A549 (cell line): ENCODE data around the gene CHMP2B. TPM values are rescaled to one million over a fixed set of nuclear protein-coding genes. Genes with fewer than 3 reads are reported as not detected.
"Not testable (repeated sequence)": the region's sequence is repeated elsewhere in the genome, so short reads cannot be mapped to it uniquely, and the experiment has no call there.

Experiments used
- ATAC-seq, 2 experiments: fragments of 200-7000 bp in 1 of 2; fragments of >200 bp in 1 of 2; cut with Nextera tagmentation in 1 of 2; cut with Tn5 transposase in 1 of 2; 3 replicates each; pipeline versions ENCODE4 v1.8.0 to v1.9.1; 2018 to 2020; ENCODE audit warnings: mild to moderate bottlenecking in 1 of 2, moderate library complexity in 1 of 2
- CTCF ChIA-PET: fragments of 300-600 bp; sonication (Branson Sonifier 250); formaldehyde crosslinking; extraction: SDS; loops from one replicate; lab custom pipeline; 2021; ENCODE audit warnings: antibody characterized with exemption, inconsistent platforms; lab: Yijun Ruan, JAX
- POLR2A ChIA-PET: fragments of 350-600 bp; formaldehyde crosslinking; extraction: SDS; loops from one replicate; lab custom pipeline; 2021; ENCODE audit warnings: antibody characterized with exemption, inconsistent platforms; lab: Yijun Ruan, JAX
- DNase-seq, 2 experiments: peaks; one replicate each; pipeline versions ENCODE4 v3.0.0 to v3.0.0-alpha.2; 2011 to 2016; ENCODE audit warnings: low read depth in 1 of 2, low spot score in 1 of 2
- FAIRE-seq: peaks from 2 replicates; lab custom pipeline; 2011; peaks lifted over from hg19 to GRCh38; lab: Jason Lieb, UNC
- H3K27ac ChIP-seq, 2 experiments: fragments of >200 bp; sonication (Bioruptor Twin); formaldehyde crosslinking; 3 replicates each; pipeline ENCODE4 v1.5.1; 2016 to 2017
- H3K4me1 ChIP-seq: fragments of >200 bp; sonication (Bioruptor Twin); formaldehyde crosslinking; 3 replicates; pipeline ENCODE4 v1.6.1; 2016
- H3K4me2 ChIP-seq: fragments of >200 bp; sonication (Bioruptor Twin); formaldehyde crosslinking; 3 replicates; pipeline ENCODE4 v1.6.1; 2016
- H3K4me3 ChIP-seq: fragments of >200 bp; sonication (Bioruptor Twin); formaldehyde crosslinking; 3 replicates; pipeline ENCODE4 v1.5.1; 2016
- H3K9me3 ChIP-seq: fragments of >200 bp; sonication (Bioruptor Twin); formaldehyde crosslinking; 3 replicates; pipeline ENCODE4 v1.6.1; 2016
- CEBPB ChIP-seq, 2 experiments: fragments of >200 bp in 1 of 2; sonication (Bioruptor Twin) in 1 of 2; formaldehyde crosslinking in 1 of 2; IDR thresholded peaks; 2 replicates each; pipeline ENCODE4 v1.6.1; 2012 to 2016
- EHF ChIP-seq: fragments of 250-450 bp; sonication (Bioruptor Pico); IDR thresholded peaks from 2 replicates; pipeline ENCODE4 v1.5.0; 2020; ENCODE audit warnings: mild to moderate bottlenecking
- FOSB ChIP-seq: fragments of 250-450 bp; sonication (Bioruptor Pico); IDR thresholded peaks from 2 replicates; pipeline ENCODE4 v1.5.0; 2020; ENCODE audit warnings: mild to moderate bottlenecking, moderate library complexity
- FOSL2 ChIP-seq, 2 experiments: fragments of 450-650 bp in 1 of 2; fragments of >200 bp in 1 of 2; sonication (Bioruptor Twin) in 1 of 2; formaldehyde crosslinking; IDR thresholded peaks; 2 replicates each; pipeline versions ENCODE4 v1.5.0 to v1.6.1; 2016 to 2020; ENCODE audit warnings: mild to moderate bottlenecking in 1 of 2, moderate library complexity in 1 of 2
- GATA3 ChIP-seq: IDR thresholded peaks from 2 replicates; pipeline ENCODE4 v1.6.1; 2012; ENCODE audit warnings: borderline replicate concordance
- HDAC2 ChIP-seq: fragments of 200-600 bp; sonication (generic); IDR thresholded peaks from 2 replicates; pipeline ENCODE4 v1.6.1; 2016
- KDM1A ChIP-seq: fragments of 200-600 bp; sonication (generic); IDR thresholded peaks from 2 replicates; pipeline ENCODE4 v1.6.1; 2016; ENCODE audit warnings: low read depth, mild to moderate bottlenecking
- KDM5A ChIP-seq: fragments of 200-600 bp; sonication (generic); IDR thresholded peaks from 2 replicates; pipeline ENCODE4 v1.6.1; 2016; ENCODE audit warnings: antibody characterized with exemption, mild to moderate bottlenecking
- MAFK ChIP-seq: fragments of 450-650 bp; IDR thresholded peaks from 2 replicates; pipeline ENCODE4 v1.6.1; 2014; ENCODE audit not compliant: partially characterized antibody
- MAZ ChIP-seq: fragments of 150-350 bp; IDR thresholded peaks from 2 replicates; pipeline ENCODE4 v1.6.1; 2014; ENCODE audit warnings: antibody characterized with exemption, low read depth, low read length, borderline replicate concordance
- MYC ChIP-seq: IDR thresholded peaks from 2 replicates; pipeline ENCODE4 v1.6.1; 2012; ENCODE audit warnings: mild to moderate bottlenecking, inconsistent platforms, low read length, improper control_type of control experiment, borderline replicate concordance
- NPAS2 ChIP-seq: fragments of 250-450 bp; sonication (Bioruptor Pico); IDR thresholded peaks from 2 replicates; pipeline ENCODE4 v1.8.0; 2022; ENCODE audit warnings: mild to moderate bottlenecking, moderate library complexity, borderline replicate concordance
- POLR2A ChIP-seq: IDR thresholded peaks from 2 replicates; pipeline ENCODE4 v1.6.1; 2012; ENCODE audit warnings: mild to moderate bottlenecking, low read length
- RNF2 ChIP-seq: fragments of 200-600 bp; sonication (generic); IDR thresholded peaks from 2 replicates; pipeline ENCODE4 v1.6.1; 2016; ENCODE audit warnings: low read depth, mild to moderate bottlenecking, antibody characterized with exemption, moderate library complexity, borderline replicate concordance
- TFCP2L1 ChIP-seq: fragments of 250-450 bp; sonication (Bioruptor Pico); IDR thresholded peaks from 2 replicates; pipeline ENCODE4 v1.5.0; 2021; ENCODE audit warnings: mild to moderate bottlenecking
- TP53 ChIP-seq: fragments of 250-450 bp; sonication (Bioruptor Pico); IDR thresholded peaks from 2 replicates; pipeline ENCODE4 v1.5.0; 2021; ENCODE audit warnings: mild to moderate bottlenecking, moderate library complexity
- WGBS: methylation state at CpG from one replicate; pipeline ENCODE4 v1.1.6; 2017; ENCODE audit errors: missing lambda C conversion rate; 5-methylcytosine and 5-hydroxymethylcytosine counted together
- polyA plus RNA-seq, 4 experiments: library from polyadenylated mRNA; depleted of rRNA in 3 of 4; stranded (reverse); fragments of >200 nt; fragmentation: RNase III in 1 of 4; extraction: RNeasy Plus Mini Kit Qiagen cat#74134 plus additional on column Dnase treatment in 1 of 4; gene quantifications; 2 replicates in 3 of 4; 3 replicates in 1 of 4; pipeline ENCODE4 v1.2.3, GENCODE V29; 2011 to 2017
- TF ChIP-seq, protein P1 (sequence below): IDR thresholded peaks from 2 replicates; pipeline ENCODE4 v1.6.1; 2012; ENCODE audit warnings: low read depth, borderline replicate concordance
- TF ChIP-seq, protein P2 (sequence below): fragments of >200 bp; sonication (Bioruptor Twin); formaldehyde crosslinking; IDR thresholded peaks from 3 replicates; pipeline ENCODE4 v1.6.1; 2016
- TF ChIP-seq, protein P3 (sequence below): fragments of >200 bp; sonication (Bioruptor Twin); formaldehyde crosslinking; IDR thresholded peaks from 3 replicates; pipeline ENCODE4 v1.5.1; 2016
- TF ChIP-seq, protein P4 (sequence below): fragments of >200 bp; sonication (Bioruptor Twin); formaldehyde crosslinking; IDR thresholded peaks from 2 replicates; pipeline ENCODE4 v1.6.1; 2016
- TF ChIP-seq, protein P5 (sequence below): fragments of 450-650 bp; IDR thresholded peaks from 2 replicates; pipeline ENCODE4 v1.6.1; 2014; ENCODE audit warnings: antibody characterized with exemption
- TF ChIP-seq, protein P6 (sequence below): fragments of 200-600 bp; sonication (generic); IDR thresholded peaks from 2 replicates; pipeline ENCODE4 v1.6.1; 2016; ENCODE audit warnings: antibody characterized with exemption, mild to moderate bottlenecking, moderate library complexity

Gene CHMP2B
- polyA plus RNA-seq, 2 of the 4 experiments (the other 2 are of a cell fraction): 57.2 to 85.8 TPM

DNA sequence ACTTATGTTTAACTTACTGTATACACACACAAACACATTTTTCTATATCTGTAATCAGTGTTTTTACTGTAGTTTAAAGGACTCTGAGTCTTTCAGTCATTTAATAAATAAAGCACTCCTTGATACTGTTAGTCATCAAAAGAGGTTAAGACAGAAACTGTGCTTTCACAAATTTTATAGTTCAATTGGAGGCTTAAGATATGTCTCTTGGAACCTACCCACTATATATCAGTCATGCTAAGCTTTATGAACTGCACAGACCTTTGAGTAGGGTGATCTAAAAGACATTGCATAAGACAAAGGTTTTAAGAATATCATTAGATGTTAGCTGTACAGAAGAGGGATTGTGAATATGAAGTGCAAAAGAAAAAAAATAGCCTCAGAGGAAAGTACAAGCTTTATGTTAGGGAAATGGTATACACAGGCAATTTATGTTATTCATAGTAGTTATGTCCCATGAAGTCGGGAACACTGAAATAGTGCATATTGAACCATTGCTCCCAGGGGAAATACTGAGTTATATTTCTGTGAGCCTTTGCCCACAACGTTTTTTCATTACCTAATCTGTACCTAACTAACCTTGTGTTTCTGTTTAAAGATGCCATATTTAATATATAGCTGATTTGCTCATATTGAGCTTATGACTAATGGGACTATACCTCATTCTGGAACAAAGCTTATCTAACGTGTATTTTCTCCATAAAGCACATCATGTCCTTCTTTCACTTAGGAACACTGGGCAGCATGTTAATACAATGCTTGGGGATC lies 19.7 kb downstream of the CHMP2B start:
- Histone ChIP-seq H3K27ac (peak overlapping the region; percentile 4 to 61; a peak in 2 of 6 replicates), H3K9me3 (no peaks in the 10 kb centered on the region), H3K4me3 (no peak overlapping the region), H3K4me1 (peaks cover 36% of the 10 kb centered on the region), H3K4me2 (peak overlapping the region; percentile 51)
- ATAC-seq: peak in 1 of 2 experiments; percentile 13; a peak in 1 of 6 replicates
- no peak for DNase-seq
- ChIA-PET CTCF (interaction anchor here (1.1 to 1.6 kb wide), 3 partner anchors 13 to 17 kb away, joined by 3 to 8 read pairs (median 3); no protein-coding TSS in a partner anchor), POLR2A (no interaction called here)
- FAIRE-seq: no peak
- TF ChIP-seq RNF2: no peak
- TF ChIP-seq KDM5A: no peak
- TF ChIP-seq EHF: no peak
- no peak for TF ChIP-seq CEBPB (IDR thresholded peaks at IDR 0.05)
- no peak for TF ChIP-seq KDM1A
- TF ChIP-seq, protein P1, sequence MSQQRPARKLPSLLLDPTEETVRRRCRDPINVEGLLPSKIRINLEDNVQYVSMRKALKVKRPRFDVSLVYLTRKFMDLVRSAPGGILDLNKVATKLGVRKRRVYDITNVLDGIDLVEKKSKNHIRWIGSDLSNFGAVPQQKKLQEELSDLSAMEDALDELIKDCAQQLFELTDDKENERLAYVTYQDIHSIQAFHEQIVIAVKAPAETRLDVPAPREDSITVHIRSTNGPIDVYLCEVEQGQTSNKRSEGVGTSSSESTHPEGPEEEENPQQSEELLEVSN: no peak
- no peak for TF ChIP-seq MYC
- TF ChIP-seq, protein P2, sequence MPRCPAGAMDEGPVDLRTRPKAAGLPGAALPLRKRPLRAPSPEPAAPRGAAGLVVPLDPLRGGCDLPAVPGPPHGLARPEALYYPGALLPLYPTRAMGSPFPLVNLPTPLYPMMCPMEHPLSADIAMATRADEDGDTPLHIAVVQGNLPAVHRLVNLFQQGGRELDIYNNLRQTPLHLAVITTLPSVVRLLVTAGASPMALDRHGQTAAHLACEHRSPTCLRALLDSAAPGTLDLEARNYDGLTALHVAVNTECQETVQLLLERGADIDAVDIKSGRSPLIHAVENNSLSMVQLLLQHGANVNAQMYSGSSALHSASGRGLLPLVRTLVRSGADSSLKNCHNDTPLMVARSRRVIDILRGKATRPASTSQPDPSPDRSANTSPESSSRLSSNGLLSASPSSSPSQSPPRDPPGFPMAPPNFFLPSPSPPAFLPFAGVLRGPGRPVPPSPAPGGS: no peak
- no peak for TF ChIP-seq MAFK
- no peak for TF ChIP-seq NPAS2 (CRISPR knock-in tag)
- TF ChIP-seq GATA3: no peak
- TF ChIP-seq TP53 (CRISPR knock-in tag): no peak
- TF ChIP-seq, protein P3, sequence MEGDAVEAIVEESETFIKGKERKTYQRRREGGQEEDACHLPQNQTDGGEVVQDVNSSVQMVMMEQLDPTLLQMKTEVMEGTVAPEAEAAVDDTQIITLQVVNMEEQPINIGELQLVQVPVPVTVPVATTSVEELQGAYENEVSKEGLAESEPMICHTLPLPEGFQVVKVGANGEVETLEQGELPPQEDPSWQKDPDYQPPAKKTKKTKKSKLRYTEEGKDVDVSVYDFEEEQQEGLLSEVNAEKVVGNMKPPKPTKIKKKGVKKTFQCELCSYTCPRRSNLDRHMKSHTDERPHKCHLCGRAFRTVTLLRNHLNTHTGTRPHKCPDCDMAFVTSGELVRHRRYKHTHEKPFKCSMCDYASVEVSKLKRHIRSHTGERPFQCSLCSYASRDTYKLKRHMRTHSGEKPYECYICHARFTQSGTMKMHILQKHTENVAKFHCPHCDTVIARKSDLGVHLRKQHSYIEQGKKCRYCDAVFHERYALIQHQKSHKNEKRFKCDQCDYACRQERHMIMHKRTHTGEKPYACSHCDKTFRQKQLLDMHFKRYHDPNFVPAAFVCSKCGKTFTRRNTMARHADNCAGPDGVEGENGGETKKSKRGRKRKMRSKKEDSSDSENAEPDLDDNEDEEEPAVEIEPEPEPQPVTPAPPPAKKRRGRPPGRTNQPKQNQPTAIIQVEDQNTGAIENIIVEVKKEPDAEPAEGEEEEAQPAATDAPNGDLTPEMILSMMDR: no peak
- TF ChIP-seq FOSL2 (IDR thresholded peaks at IDR 0.05): no peak
- no peak for TF ChIP-seq FOSL2 (CRISPR knock-in tag; IDR thresholded peaks at IDR 0.05)
- TF ChIP-seq HDAC2: no peak
- no peak for TF ChIP-seq POLR2A
- TF ChIP-seq, protein P4, sequence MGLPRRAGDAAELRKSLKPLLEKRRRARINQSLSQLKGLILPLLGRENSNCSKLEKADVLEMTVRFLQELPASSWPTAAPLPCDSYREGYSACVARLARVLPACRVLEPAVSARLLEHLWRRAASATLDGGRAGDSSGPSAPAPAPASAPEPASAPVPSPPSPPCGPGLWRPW: no peak
- no peak for TF ChIP-seq MAZ
- WGBS: 34% methylated on average over 3 of the region's 3 CpGs

DNA sequence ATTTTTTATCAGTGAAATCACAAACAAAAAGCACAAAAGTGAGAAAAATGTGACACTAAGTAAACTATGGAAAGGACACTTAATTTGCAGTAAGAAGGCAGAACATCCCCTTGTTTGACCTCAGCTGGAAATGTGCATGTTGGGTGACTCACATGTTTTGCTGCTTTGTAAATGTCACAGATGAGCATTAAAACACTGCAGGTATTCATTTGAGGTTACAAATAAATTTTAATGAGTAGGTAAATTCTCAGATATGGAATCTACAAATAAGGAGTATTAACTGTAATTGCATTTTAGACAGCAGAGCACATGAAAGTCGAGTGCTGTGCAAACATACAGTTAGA lies 20.3 kb downstream of the CHMP2B start:
- Histone ChIP-seq H3K4me2 (peak overlapping the region; percentile 51), H3K27ac (peak overlapping the region; percentile 4 to 53; a peak in 3 of 6 replicates), H3K9me3 (no peaks in the 10 kb centered on the region), H3K4me3 (no peak overlapping the region), H3K4me1 (peaks cover 36% of the 10 kb centered on the region)
- FAIRE-seq (no peak), ATAC-seq (no peak), DNase-seq (no peak)
- 8% methylated on average over 1 of the region's 1 CpG for WGBS
- ChIA-PET POLR2A (interaction anchor here (0.6 kb wide), 1 partner anchor 9 kb away, joined by 5 read pairs; no protein-coding TSS in a partner anchor), CTCF (interaction anchor here (1.1 to 1.6 kb wide), 2 partner anchors 12 to 14 kb away, joined by 3 to 8 read pairs; no protein-coding TSS in a partner anchor)
- TF ChIP-seq, protein P5, sequence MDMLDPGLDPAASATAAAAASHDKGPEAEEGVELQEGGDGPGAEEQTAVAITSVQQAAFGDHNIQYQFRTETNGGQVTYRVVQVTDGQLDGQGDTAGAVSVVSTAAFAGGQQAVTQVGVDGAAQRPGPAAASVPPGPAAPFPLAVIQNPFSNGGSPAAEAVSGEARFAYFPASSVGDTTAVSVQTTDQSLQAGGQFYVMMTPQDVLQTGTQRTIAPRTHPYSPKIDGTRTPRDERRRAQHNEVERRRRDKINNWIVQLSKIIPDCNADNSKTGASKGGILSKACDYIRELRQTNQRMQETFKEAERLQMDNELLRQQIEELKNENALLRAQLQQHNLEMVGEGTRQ: no peak
- TF ChIP-seq MAZ (no peak), TFCP2L1 (no peak), FOSB (no peak)
- TF ChIP-seq, protein P6, sequence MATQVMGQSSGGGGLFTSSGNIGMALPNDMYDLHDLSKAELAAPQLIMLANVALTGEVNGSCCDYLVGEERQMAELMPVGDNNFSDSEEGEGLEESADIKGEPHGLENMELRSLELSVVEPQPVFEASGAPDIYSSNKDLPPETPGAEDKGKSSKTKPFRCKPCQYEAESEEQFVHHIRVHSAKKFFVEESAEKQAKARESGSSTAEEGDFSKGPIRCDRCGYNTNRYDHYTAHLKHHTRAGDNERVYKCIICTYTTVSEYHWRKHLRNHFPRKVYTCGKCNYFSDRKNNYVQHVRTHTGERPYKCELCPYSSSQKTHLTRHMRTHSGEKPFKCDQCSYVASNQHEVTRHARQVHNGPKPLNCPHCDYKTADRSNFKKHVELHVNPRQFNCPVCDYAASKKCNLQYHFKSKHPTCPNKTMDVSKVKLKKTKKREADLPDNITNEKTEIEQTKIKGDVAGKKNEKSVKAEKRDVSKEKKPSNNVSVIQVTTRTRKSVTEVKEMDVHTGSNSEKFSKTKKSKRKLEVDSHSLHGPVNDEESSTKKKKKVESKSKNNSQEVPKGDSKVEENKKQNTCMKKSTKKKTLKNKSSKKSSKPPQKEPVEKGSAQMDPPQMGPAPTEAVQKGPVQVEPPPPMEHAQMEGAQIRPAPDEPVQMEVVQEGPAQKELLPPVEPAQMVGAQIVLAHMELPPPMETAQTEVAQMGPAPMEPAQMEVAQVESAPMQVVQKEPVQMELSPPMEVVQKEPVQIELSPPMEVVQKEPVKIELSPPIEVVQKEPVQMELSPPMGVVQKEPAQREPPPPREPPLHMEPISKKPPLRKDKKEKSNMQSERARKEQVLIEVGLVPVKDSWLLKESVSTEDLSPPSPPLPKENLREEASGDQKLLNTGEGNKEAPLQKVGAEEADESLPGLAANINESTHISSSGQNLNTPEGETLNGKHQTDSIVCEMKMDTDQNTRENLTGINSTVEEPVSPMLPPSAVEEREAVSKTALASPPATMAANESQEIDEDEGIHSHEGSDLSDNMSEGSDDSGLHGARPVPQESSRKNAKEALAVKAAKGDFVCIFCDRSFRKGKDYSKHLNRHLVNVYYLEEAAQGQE: no peak

DNA sequence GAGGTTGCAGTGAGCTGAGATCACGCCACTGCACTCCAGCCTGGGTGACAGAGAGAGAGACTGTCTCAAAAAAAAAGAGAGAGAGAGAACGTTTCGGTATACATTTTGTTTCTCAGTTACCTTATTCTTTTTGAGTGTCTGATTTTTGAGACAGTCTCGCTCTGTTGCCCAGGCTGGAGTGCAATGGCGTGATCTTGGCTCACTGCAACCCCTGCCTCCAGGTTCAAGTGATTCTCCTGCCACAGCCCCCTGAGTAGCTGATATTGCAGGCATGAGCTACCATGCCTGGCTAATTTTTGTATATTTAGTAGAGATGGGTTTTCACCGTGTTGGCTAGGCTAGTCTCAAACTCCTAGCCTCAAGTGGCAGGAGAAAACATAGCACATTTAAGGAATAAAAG lies 21.1 kb downstream of the CHMP2B start:
- H3K4me2 ChIP-seq: peak overlapping the region; percentile 23; the same call in 2 of the 3 replicates
- FAIRE-seq, H3K4me3 ChIP-seq, DNase-seq, ATAC-seq, H3K9me3 ChIP-seq: not testable (repeated sequence)
- H3K27ac ChIP-seq: peak overlapping the region; percentile 29 to 53; a peak in 1 of 6 replicates
- peaks cover 36% of the 10 kb centered on the region for H3K4me1 ChIP-seq
- 96% methylated on average over 6 of the region's 6 CpGs for WGBS
- ChIA-PET POLR2A (interaction anchor here (0.6 kb wide), 1 partner anchor 8 kb away, joined by 5 read pairs; no protein-coding TSS in a partner anchor), CTCF (interaction anchor here (0.8 to 1.7 kb wide), 3 partner anchors 12 to 757 kb away, joined by 3 to 8 read pairs (median 3); no protein-coding TSS in a partner anchor)
